ENCODE measurements around the gene TEX2. TPM values are rescaled to one million over a fixed set of nuclear protein-coding genes. Genes with fewer than 3 reads are reported as not detected.

TEX2 gene
- total RNA-seq, 1 donor from 2014 or later, result 8.1 TPM

- no peaks in the 10 kb centered on the region for H3K36me3 Mint-ChIP-seq (ENCODE audit: low read depth)
- ATAC-seq (ENCODE audit: low read depth) (no peak), DNase-seq (no peak)
- CTCF ChIA-PET, result no interaction called here
- H3K27me3 Mint-ChIP-seq, result no peaks in the 10 kb centered on the region
- TF ChIP-seq, protein P1, sequence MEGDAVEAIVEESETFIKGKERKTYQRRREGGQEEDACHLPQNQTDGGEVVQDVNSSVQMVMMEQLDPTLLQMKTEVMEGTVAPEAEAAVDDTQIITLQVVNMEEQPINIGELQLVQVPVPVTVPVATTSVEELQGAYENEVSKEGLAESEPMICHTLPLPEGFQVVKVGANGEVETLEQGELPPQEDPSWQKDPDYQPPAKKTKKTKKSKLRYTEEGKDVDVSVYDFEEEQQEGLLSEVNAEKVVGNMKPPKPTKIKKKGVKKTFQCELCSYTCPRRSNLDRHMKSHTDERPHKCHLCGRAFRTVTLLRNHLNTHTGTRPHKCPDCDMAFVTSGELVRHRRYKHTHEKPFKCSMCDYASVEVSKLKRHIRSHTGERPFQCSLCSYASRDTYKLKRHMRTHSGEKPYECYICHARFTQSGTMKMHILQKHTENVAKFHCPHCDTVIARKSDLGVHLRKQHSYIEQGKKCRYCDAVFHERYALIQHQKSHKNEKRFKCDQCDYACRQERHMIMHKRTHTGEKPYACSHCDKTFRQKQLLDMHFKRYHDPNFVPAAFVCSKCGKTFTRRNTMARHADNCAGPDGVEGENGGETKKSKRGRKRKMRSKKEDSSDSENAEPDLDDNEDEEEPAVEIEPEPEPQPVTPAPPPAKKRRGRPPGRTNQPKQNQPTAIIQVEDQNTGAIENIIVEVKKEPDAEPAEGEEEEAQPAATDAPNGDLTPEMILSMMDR (IDR thresholded peaks at IDR 0.05), result no peak
- POLR2A ChIA-PET, result interaction anchor here (0.6 to 0.7 kb wide), 2 partner anchors 125 to 133 kb away, joined by 3 to 6 read pairs; no protein-coding TSS in a partner anchor
- intact Hi-C loops (cut with micrococcal nuclease), result no loop called here
- H3K4me3 Mint-ChIP-seq, result no peak overlapping the region
- H3K27ac Mint-ChIP-seq, result no peak overlapping the region
- no peaks in the 10 kb centered on the region for H3K4me1 Mint-ChIP-seq
- no peaks in the 10 kb centered on the region for H3K9me3 Mint-ChIP-seq
These were observed 14.9 kb upstream of the TEX2 start for GRCh38 chr17:64277831-64278562.

DNA sequence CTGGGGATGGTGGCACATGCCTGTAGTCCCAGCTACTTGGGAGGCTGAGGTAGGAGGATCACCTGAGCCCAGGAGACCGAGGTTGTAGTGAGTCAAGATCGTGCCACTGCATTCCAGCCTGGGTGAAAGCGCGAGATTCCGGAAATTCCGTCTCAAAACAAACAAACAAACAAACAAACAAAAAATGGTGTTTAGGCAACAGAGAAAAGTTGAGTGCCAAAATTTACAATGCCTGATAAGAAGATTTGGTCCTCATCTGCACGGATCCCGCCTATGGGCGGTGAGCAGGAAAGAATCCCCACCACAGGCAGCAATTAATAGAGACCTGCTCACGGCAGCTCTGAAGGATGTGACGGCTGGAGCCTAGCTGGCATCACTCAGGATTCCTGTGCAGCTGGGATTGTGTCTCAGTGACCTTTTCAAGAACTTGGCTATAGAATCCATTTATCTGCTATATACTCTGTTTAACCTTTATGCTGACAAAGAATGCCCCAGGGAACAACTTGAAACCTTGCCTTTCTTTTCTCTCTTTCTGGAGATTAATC lies 14.0 kb upstream of the TEX2 start:
- ChIA-PET CTCF (no interaction called here), POLR2A (interaction anchor here (0.7 kb wide), 1 partner anchor 132 kb away, joined by 3 read pairs; no protein-coding TSS in a partner anchor)
- no peak overlapping the region for H3K27ac Mint-ChIP-seq
- H3K4me1 Mint-ChIP-seq, result no peaks in the 10 kb centered on the region
- TF ChIP-seq, protein P1 (IDR thresholded peaks at IDR 0.05), result no peak
- H3K9me3 Mint-ChIP-seq, result no peaks in the 10 kb centered on the region
- DNase-seq, result no peak
- H3K4me3 Mint-ChIP-seq, result no peak overlapping the region
- H3K27me3 Mint-ChIP-seq, result no peaks in the 10 kb centered on the region
- intact Hi-C loops (cut with micrococcal nuclease), result no loop called here
- H3K36me3 Mint-ChIP-seq (ENCODE audit: low read depth), result no peaks in the 10 kb centered on the region
- ATAC-seq (ENCODE audit: low read depth), result no peak

- Mint-ChIP-seq H3K27ac (no peak overlapping the region), H3K9me3 (peaks cover 5% of the 10 kb centered on the region), H3K4me1 (peaks cover 10% of the 10 kb centered on the region), H3K36me3 (ENCODE audit: low read depth) (no peaks in the 10 kb centered on the region), H3K27me3 (no peaks in the 10 kb centered on the region), H3K4me3 (no peak overlapping the region)
- intact Hi-C loops (cut with micrococcal nuclease), result no loop called here
- TF ChIP-seq, protein P1 (IDR thresholded peaks at IDR 0.05), result no peak
- no peak for ATAC-seq (ENCODE audit: low read depth)
- POLR2A ChIA-PET, result no interaction called here
- CTCF ChIA-PET, result no interaction called here
- no peak for DNase-seq
These were observed 12.0 kb upstream of the TEX2 start for GRCh38 chr17:64275016-64275415.

GRCh38 chr17:64273006-64273405 lies 9.9 kb upstream of the TEX2 start:
- ChIA-PET CTCF (interaction anchor here (2.4 kb wide), 1 partner anchor 139 kb away, joined by 5 read pairs; no protein-coding TSS in a partner anchor), POLR2A (interaction anchor here (0.6 kb wide), 1 partner anchor 55 kb away, joined by 3 read pairs; no protein-coding TSS in a partner anchor)
- DNase-seq (no peak), ATAC-seq (ENCODE audit: low read depth) (no peak)
- peaks cover 11% of the 10 kb centered on the region for H3K4me1 Mint-ChIP-seq
- no peak overlapping the region for H3K4me3 Mint-ChIP-seq
- peaks cover 5% of the 10 kb centered on the region for H3K9me3 Mint-ChIP-seq
- TF ChIP-seq, protein P1 (IDR thresholded peaks at IDR 0.05), result no peak
- H3K27ac Mint-ChIP-seq, result no peak overlapping the region
- intact Hi-C loops (cut with micrococcal nuclease), result no loop called here
- no peaks in the 10 kb centered on the region for H3K36me3 Mint-ChIP-seq (ENCODE audit: low read depth)
- peaks cover 4% of the 10 kb centered on the region for H3K27me3 Mint-ChIP-seq

- Mint-ChIP-seq H3K36me3 (ENCODE audit: low read depth) (no peaks in the 10 kb centered on the region), H3K27me3 (peaks cover 18% of the 10 kb centered on the region), H3K4me1 (peaks cover 11% of the 10 kb centered on the region), H3K4me3 (no peak overlapping the region), H3K9me3 (peaks cover 5% of the 10 kb centered on the region), H3K27ac (no peak overlapping the region)
- DNase-seq (no peak), ATAC-seq (ENCODE audit: low read depth) (no peak)
- CTCF ChIA-PET, result interaction anchor here (2.4 kb wide), 1 partner anchor 137 kb away, joined by 5 read pairs; no protein-coding TSS in a partner anchor
- TF ChIP-seq, protein P1 (IDR thresholded peaks at IDR 0.05), result no peak
- intact Hi-C loops (cut with micrococcal nuclease), result no loop called here
- POLR2A ChIA-PET, result no interaction called here
These were observed 7.8 kb upstream of the TEX2 start for GRCh38 chr17:64270885-64271284.

Measured in activated B cell treated with CpG ODN at 0.5 μM for 24 hours (primary cell).